ENCODE measurements around the gene RASSF4.
A peak's percentile ranks its signal among the peaks of the same experiment; 100 is the strongest.

The RASSF4 gene

GRCh38 chr10:44965104-44965503, 5.5 kb downstream of the RASSF4 start:
- DNase-seq, result no peak

GRCh38 chr10:44965651-44966097, 6.1 kb downstream of the RASSF4 start:
- no peak for DNase-seq

GRCh38 chr10:44966129-44966815, 6.7 kb downstream of the RASSF4 start:
- no peak for DNase-seq

GRCh38 chr10:44966816-44967509, 7.4 kb downstream of the RASSF4 start:
- no peak for DNase-seq

- DNase-seq, result no peak
These were observed 8.0 kb downstream of the RASSF4 start for GRCh38 chr10:44967616-44968015.

GRCh38 chr10:44968091-44968490, 8.5 kb downstream of the RASSF4 start:
- DNase-seq, result no peak

GRCh38 chr10:44968500-44969400, 9.1 kb downstream of the RASSF4 start:
- no peak for DNase-seq

- DNase-seq, result no peak
These were observed 10.3 kb downstream of the RASSF4 start for GRCh38 chr10:44969854-44970253.

GRCh38 chr10:44970812-44971395, 11.3 kb downstream of the RASSF4 start:
- no peak for DNase-seq

- DNase-seq, result no peak
These were observed 11.8 kb downstream of the RASSF4 start for GRCh38 chr10:44971434-44971833.

GRCh38 chr10:44971935-44972757, 12.5 kb downstream of the RASSF4 start:
- DNase-seq, result no peak

GRCh38 chr10:44972874-44973306, 13.3 kb downstream of the RASSF4 start:
- DNase-seq, result no peak

GRCh38 chr10:44973323-44974081, 13.9 kb downstream of the RASSF4 start:
- no peak for DNase-seq

- DNase-seq, result no peak
These were observed 14.6 kb downstream of the RASSF4 start for GRCh38 chr10:44974082-44974627.

- peak; percentile 55 to 73 for DNase-seq
These were observed 15.2 kb downstream of the RASSF4 start for GRCh38 chr10:44974628-44975430.

- DNase-seq, result no peak
These were observed 16.1 kb downstream of the RASSF4 start for GRCh38 chr10:44975431-44976331.

- no peak for DNase-seq
These were observed 17.0 kb downstream of the RASSF4 start for GRCh38 chr10:44976352-44977198.

Data from stimulated activated CD4-positive, alpha-beta T cell treated with anti-CD3 and anti-CD28 coated beads, Interleukin-2, amount 100 ng/mL, for 48 hours (primary cell).